Left ventricle myocardium inferior (tissue), 1 donor: ENCODE data around the gene FGF12. TPM values are rescaled to one million over a fixed set of nuclear protein-coding genes. Genes with fewer than 3 reads are reported as not detected.

Experiments
- DNase-seq: peaks from one replicate; pipeline ENCODE4 v3.0.0-alpha.2; 2020
- H3K27ac ChIP-seq: fragments of 200-600 bp; replicated peaks from 2 replicates; pipeline ENCODE4 v1.8.0; 2021
- H3K27me3 ChIP-seq: fragments of 200-600 bp; 2 replicates; pipeline ENCODE4 v1.8.0; 2021; ENCODE audit warnings: low read depth
- H3K36me3 ChIP-seq: fragments of 200-600 bp; 2 replicates; pipeline ENCODE4 v1.8.0; 2021
- H3K4me1 ChIP-seq: fragments of 200-600 bp; 2 replicates; pipeline ENCODE4 v1.8.0; 2021
- H3K4me3 ChIP-seq: fragments of 200-600 bp; 2 replicates; pipeline ENCODE4 v1.8.0; 2021; ENCODE audit warnings: mild to moderate bottlenecking, moderate library complexity
- H3K9me3 ChIP-seq: fragments of 200-600 bp; replicated peaks from 2 replicates; pipeline ENCODE4 v1.8.0; 2021
- intact Hi-C: fragments of 100-400 bp; cut with micrococcal nuclease; formaldehyde crosslinking; loops from one replicate; pipeline ENCODE4 v1.11.0; 2022
- total RNA-seq: library from RNA; stranded (reverse); fragmentation: NEBNext Ultra II Directional; extraction: Animal tissue kit (Norgen Biotek cat#: 25700); gene quantifications from one replicate; pipeline ENCODE4 v1.2.1, GENCODE V29; 2021
- TF ChIP-seq, protein P1 (sequence below): fragments of 200-600 bp; IDR thresholded peaks from 2 replicates; pipeline ENCODE4 v1.8.0; 2021; ENCODE audit warnings: antibody characterized with exemption, mild to moderate bottlenecking, borderline replicate concordance
- donor health status: DM: no; HTN: yes; CAD: no; lungs with severe emphysema.

Gene FGF12
- total RNA-seq, 1 donor from 2014 or later: 325 TPM

- H3K36me3 ChIP-seq: no peaks in the 10 kb centered on the region
- no peak for DNase-seq
- no peak overlapping the region for H3K27ac ChIP-seq
Observed at GRCh38 chr3:192392986-192393385, 334.4 kb downstream of the FGF12 start.

GRCh38 chr3:192382861-192383260 is 344.5 kb downstream of the FGF12 start:
- no peak for DNase-seq
- TF ChIP-seq, protein P1, sequence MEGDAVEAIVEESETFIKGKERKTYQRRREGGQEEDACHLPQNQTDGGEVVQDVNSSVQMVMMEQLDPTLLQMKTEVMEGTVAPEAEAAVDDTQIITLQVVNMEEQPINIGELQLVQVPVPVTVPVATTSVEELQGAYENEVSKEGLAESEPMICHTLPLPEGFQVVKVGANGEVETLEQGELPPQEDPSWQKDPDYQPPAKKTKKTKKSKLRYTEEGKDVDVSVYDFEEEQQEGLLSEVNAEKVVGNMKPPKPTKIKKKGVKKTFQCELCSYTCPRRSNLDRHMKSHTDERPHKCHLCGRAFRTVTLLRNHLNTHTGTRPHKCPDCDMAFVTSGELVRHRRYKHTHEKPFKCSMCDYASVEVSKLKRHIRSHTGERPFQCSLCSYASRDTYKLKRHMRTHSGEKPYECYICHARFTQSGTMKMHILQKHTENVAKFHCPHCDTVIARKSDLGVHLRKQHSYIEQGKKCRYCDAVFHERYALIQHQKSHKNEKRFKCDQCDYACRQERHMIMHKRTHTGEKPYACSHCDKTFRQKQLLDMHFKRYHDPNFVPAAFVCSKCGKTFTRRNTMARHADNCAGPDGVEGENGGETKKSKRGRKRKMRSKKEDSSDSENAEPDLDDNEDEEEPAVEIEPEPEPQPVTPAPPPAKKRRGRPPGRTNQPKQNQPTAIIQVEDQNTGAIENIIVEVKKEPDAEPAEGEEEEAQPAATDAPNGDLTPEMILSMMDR: no peak
- Histone ChIP-seq H3K27ac (no peak overlapping the region), H3K4me3 (no peak overlapping the region), H3K27me3 (no peaks in the 10 kb centered on the region), H3K36me3 (no peaks in the 10 kb centered on the region), H3K9me3 (no peaks in the 10 kb centered on the region), H3K4me1 (no peaks in the 10 kb centered on the region)
- intact Hi-C loops: no loop called here

More at GRCh38 chr3:192392986-192393385, 334.4 kb downstream of the FGF12 start:
- TF ChIP-seq, protein P1: no peak
- Histone ChIP-seq H3K27me3 (no peaks in the 10 kb centered on the region), H3K4me3 (no peak overlapping the region), H3K9me3 (no peaks in the 10 kb centered on the region), H3K4me1 (no peaks in the 10 kb centered on the region)
- intact Hi-C loops: no loop called here

- H3K36me3 ChIP-seq: no peaks in the 10 kb centered on the region
- intact Hi-C loops: no loop called here
Observed at GRCh38 chr3:192373586-192373985, 353.8 kb downstream of the FGF12 start.

DNA sequence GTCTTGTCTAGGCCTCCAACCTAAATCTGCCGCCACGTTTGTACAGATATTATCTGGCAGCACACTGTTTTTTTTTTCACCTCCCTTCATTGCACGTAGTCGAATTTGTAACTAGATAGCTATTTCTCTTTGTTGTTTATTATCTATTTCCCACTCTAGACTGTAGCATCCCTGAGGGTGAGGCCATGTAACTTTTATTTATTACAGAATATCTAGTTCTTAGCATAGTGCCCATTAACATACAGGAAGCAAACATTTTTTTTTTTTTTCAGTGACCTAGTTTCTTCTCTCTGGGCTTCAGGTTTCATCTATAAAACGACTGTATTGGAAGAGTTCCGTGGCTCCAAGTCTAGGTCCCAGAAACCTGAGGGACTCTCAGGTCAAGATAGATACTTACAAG is 354.3 kb downstream of the FGF12 start:
- Histone ChIP-seq H3K4me1 (peaks cover 44% of the 10 kb centered on the region), H3K36me3 (no peaks in the 10 kb centered on the region), H3K27me3 (no peaks in the 10 kb centered on the region), H3K27ac (no peak overlapping the region), H3K4me3 (no peak overlapping the region), H3K9me3 (no peaks in the 10 kb centered on the region)
- TF ChIP-seq, protein P1: no peak
- intact Hi-C loops: no loop called here
- no peak for DNase-seq

More at GRCh38 chr3:192373586-192373985, 353.8 kb downstream of the FGF12 start:
- Histone ChIP-seq H3K27me3 (no peaks in the 10 kb centered on the region), H3K27ac (no peak overlapping the region), H3K4me3 (no peak overlapping the region), H3K4me1 (peaks cover 38% of the 10 kb centered on the region), H3K9me3 (no peaks in the 10 kb centered on the region)
- TF ChIP-seq, protein P1: no peak
- no peak for DNase-seq

GRCh38 chr3:192372616-192373015 is 354.7 kb downstream of the FGF12 start:
- Histone ChIP-seq H3K9me3 (no peaks in the 10 kb centered on the region), H3K36me3 (no peaks in the 10 kb centered on the region), H3K27me3 (no peaks in the 10 kb centered on the region), H3K4me1 (peaks cover 48% of the 10 kb centered on the region), H3K27ac (no peak overlapping the region), H3K4me3 (no peak overlapping the region)
- TF ChIP-seq, protein P1: no peak
- no peak for DNase-seq
- intact Hi-C loops: no loop called here
